IPS-NIHi7 (cell line): ENCODE results near the gene TPP1.

Source experiments
- DNase-seq: peaks from one replicate; pipeline ENCODE4 v3.0.0; 2012; ENCODE audit warnings: mixed read lengths; ENCODE audit errors: extremely low spot score

TPP1 gene

DNA sequence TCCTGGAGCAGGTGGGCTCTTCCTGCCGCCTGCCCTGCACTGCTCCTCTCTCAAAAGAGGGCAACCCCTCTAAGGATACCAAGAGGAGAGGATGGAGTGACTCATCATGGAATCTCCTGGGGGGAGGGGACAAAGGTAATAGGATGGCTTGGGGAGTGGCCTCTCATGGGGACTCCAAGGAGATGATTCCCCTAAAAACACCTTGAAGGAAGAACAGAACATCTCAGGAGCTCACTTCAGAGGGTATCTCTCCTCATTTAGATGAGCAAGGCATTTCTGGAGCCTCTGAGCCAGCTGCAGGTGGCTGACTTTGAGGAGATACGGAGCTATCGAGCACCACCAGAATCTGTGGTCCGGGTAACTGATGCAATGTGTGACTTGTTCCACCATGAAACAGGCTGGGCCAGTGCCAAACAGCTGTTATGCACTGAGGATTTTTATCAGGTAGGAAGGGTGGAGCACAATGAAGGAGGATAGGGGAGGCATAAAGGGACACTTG is 56.1 kb downstream of the TPP1 start:
- peak; percentile 60 for DNase-seq
